ENCODE measurements around the gene HDAC4.

Gene HDAC4

DNA sequence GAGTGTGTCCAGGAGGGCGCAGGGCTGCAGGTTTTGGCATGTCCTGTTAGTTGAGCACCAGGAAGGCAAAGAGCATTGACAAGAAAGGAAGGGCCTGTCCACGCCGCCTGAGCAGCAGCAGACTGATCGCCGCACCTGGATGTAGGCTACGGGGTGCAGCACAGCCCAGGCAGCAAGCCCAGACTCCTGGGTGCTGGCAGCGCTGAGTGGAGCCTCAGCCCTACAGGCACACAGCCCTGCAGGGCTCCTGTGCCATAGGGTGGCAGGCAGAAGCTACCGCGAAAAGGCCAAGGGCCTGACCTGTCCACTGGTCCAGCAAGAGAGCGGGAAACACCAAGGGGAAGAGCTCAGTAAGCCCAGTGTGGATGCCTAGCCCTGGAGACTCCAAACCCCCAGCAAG is 198.0 kb downstream of the HDAC4 start:
- Histone ChIP-seq H3K27ac (ENCODE audit: low read length) (no peak overlapping the region), H3K36me3 (ENCODE audit: control insufficient read depth, insufficient read depth, low read length) (no peaks in the 10 kb centered on the region; the same call in 1 of the 2 replicates), H3K4me1 (ENCODE audit: control insufficient read depth, insufficient read depth, low read length) (peaks cover 3% of the 10 kb centered on the region; the same call in 1 of the 2 replicates), H3K27me3 (ENCODE audit: control insufficient read depth, insufficient read depth, low read length) (no peaks in the 10 kb centered on the region), H3K9me3 (ENCODE audit: control insufficient read depth, insufficient read depth, low read length) (no peaks in the 10 kb centered on the region), H3K4me3 (ENCODE audit: low read length) (no peak overlapping the region)
- WGBS (ENCODE audit: insufficient coverage, insufficient read length), result no CpG with 5 or more reads among the region's 10 CpGs
- no peak for DNase-seq (ENCODE audit: low read depth, low spot score)

DNA sequence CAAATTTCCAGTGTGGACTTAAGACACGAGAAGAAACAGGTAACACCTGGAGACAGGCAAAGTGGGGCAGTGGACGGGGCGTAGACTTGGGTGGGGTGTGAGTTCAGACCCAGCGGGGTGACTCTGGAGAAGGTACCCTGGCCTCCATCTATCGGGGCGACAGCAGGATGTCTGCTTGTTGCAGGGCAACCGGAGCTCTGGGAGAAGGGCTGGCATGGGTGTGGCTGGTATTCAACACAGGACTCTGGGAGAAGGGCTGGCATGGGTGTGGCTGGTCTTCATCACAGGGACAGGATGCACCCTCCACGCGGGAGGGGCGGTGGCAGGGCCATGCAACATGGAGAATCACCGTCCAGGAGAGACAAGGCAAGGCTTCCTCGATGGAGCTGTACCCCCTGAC is 198.5 kb downstream of the HDAC4 start:
- Histone ChIP-seq H3K27me3 (ENCODE audit: control insufficient read depth, insufficient read depth, low read length) (no peaks in the 10 kb centered on the region), H3K4me3 (ENCODE audit: low read length) (no peak overlapping the region), H3K36me3 (ENCODE audit: control insufficient read depth, insufficient read depth, low read length) (no peaks in the 10 kb centered on the region; the same call in 1 of the 2 replicates), H3K4me1 (ENCODE audit: control insufficient read depth, insufficient read depth, low read length) (peaks cover 3% of the 10 kb centered on the region; the same call in 1 of the 2 replicates), H3K27ac (ENCODE audit: low read length) (no peak overlapping the region), H3K9me3 (ENCODE audit: control insufficient read depth, insufficient read depth, low read length) (no peaks in the 10 kb centered on the region)
- WGBS (ENCODE audit: insufficient coverage, insufficient read length), result no CpG with 5 or more reads among the region's 12 CpGs
- DNase-seq (ENCODE audit: low read depth, low spot score), result no peak

DNA sequence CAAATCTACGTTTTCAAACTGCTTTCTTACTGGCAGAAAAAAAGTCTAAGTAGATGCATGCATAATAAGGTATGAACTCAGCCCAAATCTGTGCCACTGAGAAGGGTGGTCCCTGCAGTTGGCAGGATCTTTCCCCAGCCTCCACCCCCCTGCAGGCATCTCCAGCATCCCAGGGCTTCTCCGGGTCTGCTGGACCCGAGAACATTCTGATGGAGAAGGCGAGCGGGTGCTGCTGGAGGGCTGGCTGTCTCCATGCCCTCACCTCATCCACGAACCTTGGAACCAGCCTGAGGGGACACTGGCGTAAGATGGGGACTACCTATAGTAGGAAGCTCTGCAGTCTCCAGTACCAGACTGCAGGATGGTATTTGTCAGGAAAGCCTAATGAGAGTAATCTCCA is 198.9 kb downstream of the HDAC4 start:
- H3K9me3 ChIP-seq (ENCODE audit: control insufficient read depth, insufficient read depth, low read length), result no peaks in the 10 kb centered on the region
- no peaks in the 10 kb centered on the region for H3K27me3 ChIP-seq (ENCODE audit: control insufficient read depth, insufficient read depth, low read length)
- DNase-seq (ENCODE audit: low read depth, low spot score), result no peak
- no peaks in the 10 kb centered on the region; the same call in 1 of the 2 replicates for H3K36me3 ChIP-seq (ENCODE audit: control insufficient read depth, insufficient read depth, low read length)
- peaks cover 3% of the 10 kb centered on the region; the same call in 1 of the 2 replicates for H3K4me1 ChIP-seq (ENCODE audit: control insufficient read depth, insufficient read depth, low read length)
- H3K4me3 ChIP-seq (ENCODE audit: low read length), result no peak overlapping the region
- H3K27ac ChIP-seq (ENCODE audit: low read length), result no peak overlapping the region
- WGBS (ENCODE audit: insufficient coverage, insufficient read length), result no CpG with 5 or more reads among the region's 7 CpGs

DNA sequence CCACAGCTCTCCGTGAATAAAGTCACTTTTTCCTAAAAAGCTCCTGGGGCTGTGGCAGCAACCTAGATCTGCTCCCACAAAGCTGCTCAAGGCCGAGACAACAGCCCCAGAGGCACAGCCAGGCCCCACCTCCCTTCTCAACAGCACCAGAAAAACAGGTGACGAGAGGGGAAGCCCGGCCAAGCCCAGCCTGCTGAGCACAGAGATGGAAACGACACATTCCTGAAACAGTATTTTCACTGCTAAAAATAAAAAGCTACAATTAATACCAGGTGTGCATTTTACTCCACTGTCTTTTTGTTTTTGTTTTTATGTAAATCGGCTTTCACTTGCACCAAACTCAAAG is 199.3 kb downstream of the HDAC4 start:
- Histone ChIP-seq H3K4me3 (ENCODE audit: low read length) (no peak overlapping the region), H3K9me3 (ENCODE audit: control insufficient read depth, insufficient read depth, low read length) (no peaks in the 10 kb centered on the region), H3K4me1 (ENCODE audit: control insufficient read depth, insufficient read depth, low read length) (peaks cover 2% of the 10 kb centered on the region; the same call in 1 of the 2 replicates), H3K27ac (ENCODE audit: low read length) (no peak overlapping the region), H3K36me3 (ENCODE audit: control insufficient read depth, insufficient read depth, low read length) (no peaks in the 10 kb centered on the region; the same call in 1 of the 2 replicates), H3K27me3 (ENCODE audit: control insufficient read depth, insufficient read depth, low read length) (no peaks in the 10 kb centered on the region)
- no CpG with 5 or more reads among the region's 6 CpGs for WGBS (ENCODE audit: insufficient coverage, insufficient read length)
- DNase-seq (ENCODE audit: low read depth, low spot score), result no peak

DNA sequence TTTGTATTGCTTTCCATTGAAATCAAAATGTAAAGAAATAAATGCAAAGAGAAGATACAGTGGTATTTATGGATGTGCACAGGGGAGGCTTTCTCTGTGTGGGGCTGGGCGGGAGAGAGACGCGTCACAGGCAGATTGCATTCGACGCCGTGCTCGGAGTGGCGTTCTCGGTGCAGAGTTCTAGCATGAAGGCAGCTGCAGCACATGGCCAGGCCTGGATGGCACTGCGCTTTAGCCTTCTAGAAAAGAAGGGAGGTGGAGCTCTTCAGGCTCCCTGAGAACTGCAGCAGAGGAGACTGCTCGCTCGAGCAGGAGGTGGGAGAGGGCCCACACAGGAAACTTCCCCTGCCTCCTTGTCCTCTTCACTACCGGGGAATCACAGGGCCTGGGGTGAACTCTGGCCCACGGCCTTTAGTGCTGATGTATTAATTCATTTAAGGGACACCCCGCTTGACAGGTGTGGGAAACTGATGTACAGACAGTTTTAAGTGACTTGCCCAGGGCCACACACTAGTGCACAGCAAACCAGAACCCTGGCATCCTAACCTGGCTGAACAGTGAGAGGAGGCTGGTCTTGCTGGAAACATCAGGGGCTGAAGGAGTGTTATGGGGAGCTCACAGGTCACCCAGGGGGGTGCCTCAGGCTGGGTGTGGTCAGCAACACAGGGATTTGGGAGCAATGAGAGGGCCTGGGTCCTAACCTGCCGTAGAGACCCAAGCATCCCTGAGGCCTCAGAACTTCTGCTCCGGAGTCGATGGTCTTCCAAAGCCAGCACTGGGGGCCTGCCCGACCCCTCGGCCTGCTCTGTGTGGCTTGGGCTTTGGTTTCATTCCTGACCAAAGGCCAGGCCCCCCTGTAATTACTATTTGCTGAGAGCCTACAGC is 199.9 kb downstream of the HDAC4 start:
- Histone ChIP-seq H3K27ac (ENCODE audit: low read length) (no peak overlapping the region), H3K9me3 (ENCODE audit: control insufficient read depth, insufficient read depth, low read length) (no peaks in the 10 kb centered on the region), H3K36me3 (ENCODE audit: control insufficient read depth, insufficient read depth, low read length) (no peaks in the 10 kb centered on the region; the same call in 1 of the 2 replicates), H3K4me3 (ENCODE audit: low read length) (no peak overlapping the region), H3K4me1 (ENCODE audit: control insufficient read depth, insufficient read depth, low read length) (peaks cover 2% of the 10 kb centered on the region; the same call in 1 of the 2 replicates), H3K27me3 (ENCODE audit: control insufficient read depth, insufficient read depth, low read length) (no peaks in the 10 kb centered on the region)
- no peak for DNase-seq (ENCODE audit: low read depth, low spot score)
- no CpG with 5 or more reads among the region's 20 CpGs for WGBS (ENCODE audit: insufficient coverage, insufficient read length)

DNA sequence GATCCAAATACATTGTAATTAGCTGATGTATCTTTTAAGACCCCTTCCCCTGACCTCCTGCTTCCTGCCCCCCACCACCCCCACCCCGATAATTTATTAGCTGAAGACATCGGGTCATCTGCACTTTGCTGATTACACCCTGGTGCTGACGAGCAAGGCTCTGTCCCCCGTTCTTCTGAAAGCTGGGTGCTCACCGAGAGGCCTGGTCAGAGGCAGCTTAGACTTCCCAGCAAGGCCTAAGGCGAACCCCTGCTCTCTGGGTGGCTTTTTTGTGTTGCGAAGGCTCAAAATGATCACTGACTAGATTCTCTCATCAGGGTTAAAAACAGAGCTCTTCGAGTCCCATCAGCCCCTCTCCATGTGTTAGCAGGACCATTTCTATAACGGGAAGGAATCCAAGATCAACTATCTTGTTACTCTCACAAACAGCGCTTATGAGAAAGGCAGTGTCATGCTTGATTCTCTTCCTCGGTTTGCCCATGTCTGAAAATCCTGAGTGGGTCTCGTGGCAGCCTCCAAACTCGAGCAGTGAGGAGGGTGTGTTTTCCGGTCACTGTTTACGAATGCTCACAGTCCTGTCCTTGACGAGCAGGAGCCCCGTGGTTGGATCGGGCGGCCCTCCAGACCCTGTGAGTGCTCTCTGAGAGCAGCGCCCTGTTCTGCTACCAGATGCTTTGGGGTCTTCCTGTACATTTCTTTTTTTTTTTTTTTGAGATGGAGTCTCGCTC is 201.6 kb downstream of the HDAC4 start:
- no peaks in the 10 kb centered on the region; the same call in 1 of the 2 replicates for H3K36me3 ChIP-seq (ENCODE audit: control insufficient read depth, insufficient read depth, low read length)
- no peaks in the 10 kb centered on the region; the same call in 1 of the 2 replicates for H3K4me1 ChIP-seq (ENCODE audit: control insufficient read depth, insufficient read depth, low read length)
- WGBS (ENCODE audit: insufficient coverage, insufficient read length), result no CpG with 5 or more reads among the region's 21 CpGs
- no peaks in the 10 kb centered on the region for H3K27me3 ChIP-seq (ENCODE audit: control insufficient read depth, insufficient read depth, low read length)
- H3K4me3 ChIP-seq (ENCODE audit: low read length), result no peak overlapping the region
- no peak for DNase-seq (ENCODE audit: low read depth, low spot score)
- no peaks in the 10 kb centered on the region for H3K9me3 ChIP-seq (ENCODE audit: control insufficient read depth, insufficient read depth, low read length)
- no peak overlapping the region for H3K27ac ChIP-seq (ENCODE audit: low read length)

DNA sequence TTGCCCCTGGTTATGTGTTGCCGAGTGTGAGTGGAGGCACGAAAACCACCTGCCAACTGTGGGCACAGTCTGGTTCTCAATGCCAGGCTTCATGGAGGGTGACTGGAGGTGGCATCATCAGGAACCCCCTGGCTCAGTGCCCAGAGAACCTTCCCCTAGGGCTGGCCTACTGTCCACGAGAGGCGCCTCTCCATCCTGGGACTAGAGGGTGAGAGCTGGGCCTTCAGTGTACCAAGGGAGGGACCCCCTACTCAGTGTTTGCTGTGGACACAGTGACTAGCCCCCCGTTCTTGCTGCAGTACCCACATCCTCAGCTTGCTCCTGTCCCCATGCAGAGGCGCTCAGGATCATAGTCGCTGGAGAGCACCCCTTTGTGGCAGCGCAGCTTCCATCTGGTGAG is 202.6 kb downstream of the HDAC4 start:
- H3K4me1 ChIP-seq (ENCODE audit: control insufficient read depth, insufficient read depth, low read length), result no peaks in the 10 kb centered on the region
- no peaks in the 10 kb centered on the region for H3K36me3 ChIP-seq (ENCODE audit: control insufficient read depth, insufficient read depth, low read length)
- DNase-seq (ENCODE audit: low read depth, low spot score), result no peak
- H3K4me3 ChIP-seq (ENCODE audit: low read length), result no peak overlapping the region
- no CpG with 5 or more reads among the region's 8 CpGs for WGBS (ENCODE audit: insufficient coverage, insufficient read length)
- no peaks in the 10 kb centered on the region for H3K27me3 ChIP-seq (ENCODE audit: control insufficient read depth, insufficient read depth, low read length)
- no peak overlapping the region for H3K27ac ChIP-seq (ENCODE audit: low read length)
- no peaks in the 10 kb centered on the region for H3K9me3 ChIP-seq (ENCODE audit: control insufficient read depth, insufficient read depth, low read length)

DNA sequence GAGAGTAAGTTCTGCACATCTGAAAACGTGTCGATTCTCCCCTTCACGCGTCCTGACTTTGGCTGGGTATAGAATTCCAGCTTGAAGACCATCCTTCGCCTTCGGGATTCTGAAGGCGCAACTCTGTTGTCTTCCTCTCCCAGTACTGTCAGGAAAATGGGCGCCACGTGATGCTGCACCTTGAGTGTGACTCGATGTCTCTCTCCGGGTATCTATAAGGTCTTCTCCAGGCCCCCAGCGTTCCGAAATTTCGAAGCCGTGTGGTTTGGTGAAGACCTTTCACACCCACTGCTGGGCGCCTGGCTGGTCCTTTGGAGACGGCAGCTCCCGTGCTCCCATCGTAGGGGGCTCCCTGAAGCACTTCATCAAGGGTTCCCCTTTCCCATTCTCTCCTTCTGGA is 203.7 kb downstream of the HDAC4 start:
- DNase-seq (ENCODE audit: low read depth, low spot score), result no peak
- no peaks in the 10 kb centered on the region for H3K27me3 ChIP-seq (ENCODE audit: control insufficient read depth, insufficient read depth, low read length)
- no peaks in the 10 kb centered on the region for H3K9me3 ChIP-seq (ENCODE audit: control insufficient read depth, insufficient read depth, low read length)
- H3K36me3 ChIP-seq (ENCODE audit: control insufficient read depth, insufficient read depth, low read length), result no peaks in the 10 kb centered on the region
- H3K4me3 ChIP-seq (ENCODE audit: low read length), result no peak overlapping the region
- WGBS (ENCODE audit: insufficient coverage, insufficient read length), result no CpG with 5 or more reads among the region's 19 CpGs
- no peak overlapping the region for H3K27ac ChIP-seq (ENCODE audit: low read length)
- H3K4me1 ChIP-seq (ENCODE audit: control insufficient read depth, insufficient read depth, low read length), result no peaks in the 10 kb centered on the region

DNA sequence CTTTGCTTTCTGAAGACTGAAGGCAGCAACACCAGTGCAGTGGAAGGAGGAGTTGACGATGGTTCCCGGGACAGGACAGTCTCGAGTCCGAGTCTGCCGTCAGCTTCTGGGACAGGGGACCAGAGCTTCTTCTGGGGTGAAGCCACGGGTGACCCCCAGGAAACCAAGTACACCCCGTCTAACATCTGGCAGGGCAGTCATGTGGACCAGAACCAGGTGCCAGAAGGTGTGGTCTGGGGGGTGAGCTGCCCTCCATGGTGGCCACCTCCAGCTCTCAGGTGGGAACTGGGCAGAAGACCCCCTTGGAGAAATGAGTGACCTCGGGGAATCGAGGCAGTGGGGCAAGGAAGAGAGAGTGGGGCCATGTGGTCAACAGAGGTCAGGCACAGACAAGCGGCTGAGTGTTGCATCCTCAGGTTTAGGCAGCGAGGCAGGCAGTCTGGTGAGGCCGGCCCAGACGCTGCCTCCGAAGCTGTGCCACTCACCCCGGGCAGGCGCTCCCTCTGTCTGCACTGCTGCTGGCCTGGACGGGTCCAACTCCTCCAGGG is 204.3 kb downstream of the HDAC4 start:
- Histone ChIP-seq H3K27me3 (ENCODE audit: control insufficient read depth, insufficient read depth, low read length) (no peaks in the 10 kb centered on the region), H3K27ac (ENCODE audit: low read length) (no peak overlapping the region), H3K9me3 (ENCODE audit: control insufficient read depth, insufficient read depth, low read length) (no peaks in the 10 kb centered on the region), H3K4me1 (ENCODE audit: control insufficient read depth, insufficient read depth, low read length) (no peaks in the 10 kb centered on the region), H3K36me3 (ENCODE audit: control insufficient read depth, insufficient read depth, low read length) (no peaks in the 10 kb centered on the region), H3K4me3 (ENCODE audit: low read length) (no peak overlapping the region)
- WGBS (ENCODE audit: insufficient coverage, insufficient read length), result no CpG with 5 or more reads among the region's 17 CpGs
- no peak for DNase-seq (ENCODE audit: low read depth, low spot score)

DNA sequence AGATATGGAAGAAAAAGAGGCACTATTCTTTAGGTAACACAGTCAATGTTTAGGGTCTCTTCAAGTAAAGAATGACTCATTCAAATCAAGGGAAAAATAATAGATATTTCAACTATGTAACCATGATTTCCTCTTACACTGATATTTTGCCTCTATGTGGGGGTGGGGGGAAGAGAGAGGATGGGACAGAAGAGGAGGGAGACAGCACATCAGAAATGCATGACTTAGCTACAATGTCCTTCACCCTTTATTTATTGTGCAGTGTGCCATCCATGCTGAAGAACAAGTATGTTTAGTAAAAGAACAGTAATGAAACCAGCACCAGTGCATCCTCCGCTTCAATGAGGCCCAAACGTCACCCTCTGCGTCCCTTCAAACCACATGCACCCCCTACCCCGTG is 204.8 kb downstream of the HDAC4 start:
- H3K36me3 ChIP-seq (ENCODE audit: control insufficient read depth, insufficient read depth, low read length), result no peaks in the 10 kb centered on the region
- no peaks in the 10 kb centered on the region for H3K9me3 ChIP-seq (ENCODE audit: control insufficient read depth, insufficient read depth, low read length)
- H3K27ac ChIP-seq (ENCODE audit: low read length), result no peak overlapping the region
- no peak overlapping the region for H3K4me3 ChIP-seq (ENCODE audit: low read length)
- no peak for DNase-seq (ENCODE audit: low read depth, low spot score)
- no CpG with 5 or more reads among the region's 4 CpGs for WGBS (ENCODE audit: insufficient coverage, insufficient read length)
- H3K4me1 ChIP-seq (ENCODE audit: control insufficient read depth, insufficient read depth, low read length), result no peaks in the 10 kb centered on the region
- H3K27me3 ChIP-seq (ENCODE audit: control insufficient read depth, insufficient read depth, low read length), result no peaks in the 10 kb centered on the region

Measured in iPS DF 6.9 (cell line).